Measurements from ENCODE around the gene TMEM266.
A peak's percentile ranks its signal among the peaks of the same experiment; 100 is the strongest.
"Not testable (repeated sequence)": the region's sequence is repeated elsewhere in the genome, so short reads cannot be mapped to it uniquely, and the experiment has no call there.

Gene TMEM266

GRCh38 chr15:76059320-76060117 is at the start of gene TMEM266:
TMEM266 (plus strand) TSS chr15:76059985; CDS start chr15:76134264, 74,279 bp downstream.
- peak; percentile 54 for DNase-seq
- peak; percentile 9 for ATAC-seq

- DNase-seq: no peak
- no peak for ATAC-seq
Observed at GRCh38 chr15:76010613-76011012, 49.2 kb upstream of the TMEM266 start.

- DNase-seq: no peak
- no peak for ATAC-seq
Observed at GRCh38 chr15:76011627-76012551, 47.9 kb upstream of the TMEM266 start, which contains the start of gene NRG4. NRG4 (minus strand) TSS chr15:76012424; CDS start chr15:76011230, 1,194 bp downstream.

- not testable (repeated sequence) for ATAC-seq, DNase-seq
Observed at GRCh38 chr15:76013470-76013869, 46.3 kb upstream of the TMEM266 start.

GRCh38 chr15:76024021-76024768 is 35.6 kb upstream of the TMEM266 start:
- no peak for ATAC-seq

GRCh38 chr15:76032046-76032445 is 27.7 kb upstream of the TMEM266 start:
- DNase-seq: no peak
- ATAC-seq: no peak

More at GRCh38 chr15:76024021-76024768, 35.6 kb upstream of the TMEM266 start:
- no peak for DNase-seq

GRCh38 chr15:76033438-76033837 is 26.3 kb upstream of the TMEM266 start:
- DNase-seq (no peak), ATAC-seq (no peak)

- DNase-seq (no peak), ATAC-seq (no peak)
Observed at GRCh38 chr15:76034111-76034510, 25.7 kb upstream of the TMEM266 start.

GRCh38 chr15:76035593-76035992 is 24.2 kb upstream of the TMEM266 start:
- ATAC-seq (no peak), DNase-seq (no peak)

- DNase-seq: no peak
- no peak for ATAC-seq
Observed at GRCh38 chr15:76038512-76038911, 21.3 kb upstream of the TMEM266 start.

- not testable (repeated sequence) for ATAC-seq, DNase-seq
Observed at GRCh38 chr15:76054201-76054600, 5.6 kb upstream of the TMEM266 start.

GRCh38 chr15:76056931-76057330 is 2.9 kb upstream of the TMEM266 start:
- ATAC-seq: peak; percentile 24
- DNase-seq: no peak

- DNase-seq (peak; percentile 53), ATAC-seq (no peak)
Observed at GRCh38 chr15:76057332-76058000, 2.3 kb upstream of the TMEM266 start.

- peak; percentile 53 for DNase-seq
- peak; percentile 65 for ATAC-seq
Observed at GRCh38 chr15:76058714-76059319, 968 bp upstream of the TMEM266 start.

GRCh38 chr15:76060118-76060989 is 569 bp downstream of the TMEM266 start:
- DNase-seq (peak; percentile 74), ATAC-seq (peak; percentile 52)

GRCh38 chr15:76061700-76062099 is 1.9 kb downstream of the TMEM266 start:
- no peak for DNase-seq
- no peak for ATAC-seq

- DNase-seq (no peak), ATAC-seq (no peak)
Observed at GRCh38 chr15:76062286-76062685, 2.5 kb downstream of the TMEM266 start.

GRCh38 chr15:76064375-76064774 is 4.6 kb downstream of the TMEM266 start:
- ATAC-seq: no peak
- no peak for DNase-seq

GRCh38 chr15:76065245-76065644 is 5.5 kb downstream of the TMEM266 start:
- ATAC-seq: peak; percentile 74
- DNase-seq: no peak

- ATAC-seq: no peak
Observed at GRCh38 chr15:76065793-76066192, 6.0 kb downstream of the TMEM266 start.

More at GRCh38 chr15:76065793-76066192, 6.0 kb downstream of the TMEM266 start:
- DNase-seq: no peak

All from stimulated activated naive CD8-positive, alpha-beta T cell treated with anti-CD3 and anti-CD28 coated beads, Interleukin-15, Interleukin-2, amounts not matched to agents 100 U/mL and 50 U/mL, for 24 hours (primary cell).